Measurements from ENCODE around the gene FGD2. TPM values are rescaled to one million over a fixed set of nuclear protein-coding genes. Genes with fewer than 3 reads are reported as not detected.

The FGD2 gene
- total RNA-seq, 3 donors from 2014 or later: 6.9 to 18.3 (median 14.1) TPM

GRCh38 chr6:36958775-36959554 lies 46.5 kb upstream of the FGD2 start:
- ATAC-seq (no peak), DNase-seq (no peak)
- Histone ChIP-seq H3K36me3 (ENCODE audit: low read depth) (no peaks in the 10 kb centered on the region), H3K4me1 (ENCODE audit: low read depth) (no peaks in the 10 kb centered on the region), H3K9me3 (no peaks in the 10 kb centered on the region), H3K4me3 (no peak overlapping the region)
- TF ChIP-seq, protein P1, sequence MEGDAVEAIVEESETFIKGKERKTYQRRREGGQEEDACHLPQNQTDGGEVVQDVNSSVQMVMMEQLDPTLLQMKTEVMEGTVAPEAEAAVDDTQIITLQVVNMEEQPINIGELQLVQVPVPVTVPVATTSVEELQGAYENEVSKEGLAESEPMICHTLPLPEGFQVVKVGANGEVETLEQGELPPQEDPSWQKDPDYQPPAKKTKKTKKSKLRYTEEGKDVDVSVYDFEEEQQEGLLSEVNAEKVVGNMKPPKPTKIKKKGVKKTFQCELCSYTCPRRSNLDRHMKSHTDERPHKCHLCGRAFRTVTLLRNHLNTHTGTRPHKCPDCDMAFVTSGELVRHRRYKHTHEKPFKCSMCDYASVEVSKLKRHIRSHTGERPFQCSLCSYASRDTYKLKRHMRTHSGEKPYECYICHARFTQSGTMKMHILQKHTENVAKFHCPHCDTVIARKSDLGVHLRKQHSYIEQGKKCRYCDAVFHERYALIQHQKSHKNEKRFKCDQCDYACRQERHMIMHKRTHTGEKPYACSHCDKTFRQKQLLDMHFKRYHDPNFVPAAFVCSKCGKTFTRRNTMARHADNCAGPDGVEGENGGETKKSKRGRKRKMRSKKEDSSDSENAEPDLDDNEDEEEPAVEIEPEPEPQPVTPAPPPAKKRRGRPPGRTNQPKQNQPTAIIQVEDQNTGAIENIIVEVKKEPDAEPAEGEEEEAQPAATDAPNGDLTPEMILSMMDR (IDR thresholded peaks at IDR 0.05): no peak
- intact Hi-C loops (cut with DNase I, micrococcal nuclease): no loop called here

- no peaks in the 10 kb centered on the region for H3K9me3 ChIP-seq
- no peaks in the 10 kb centered on the region for H3K4me1 ChIP-seq (ENCODE audit: low read depth)
- no peak overlapping the region for H3K4me3 ChIP-seq
- DNase-seq: no peak
- TF ChIP-seq, protein P1 (IDR thresholded peaks at IDR 0.05): no peak
- H3K36me3 ChIP-seq (ENCODE audit: low read depth): no peaks in the 10 kb centered on the region
- intact Hi-C loops (cut with DNase I, micrococcal nuclease): no loop called here
- no peak for ATAC-seq
Observed at GRCh38 chr6:36959555-36960250, 45.8 kb upstream of the FGD2 start.

DNA sequence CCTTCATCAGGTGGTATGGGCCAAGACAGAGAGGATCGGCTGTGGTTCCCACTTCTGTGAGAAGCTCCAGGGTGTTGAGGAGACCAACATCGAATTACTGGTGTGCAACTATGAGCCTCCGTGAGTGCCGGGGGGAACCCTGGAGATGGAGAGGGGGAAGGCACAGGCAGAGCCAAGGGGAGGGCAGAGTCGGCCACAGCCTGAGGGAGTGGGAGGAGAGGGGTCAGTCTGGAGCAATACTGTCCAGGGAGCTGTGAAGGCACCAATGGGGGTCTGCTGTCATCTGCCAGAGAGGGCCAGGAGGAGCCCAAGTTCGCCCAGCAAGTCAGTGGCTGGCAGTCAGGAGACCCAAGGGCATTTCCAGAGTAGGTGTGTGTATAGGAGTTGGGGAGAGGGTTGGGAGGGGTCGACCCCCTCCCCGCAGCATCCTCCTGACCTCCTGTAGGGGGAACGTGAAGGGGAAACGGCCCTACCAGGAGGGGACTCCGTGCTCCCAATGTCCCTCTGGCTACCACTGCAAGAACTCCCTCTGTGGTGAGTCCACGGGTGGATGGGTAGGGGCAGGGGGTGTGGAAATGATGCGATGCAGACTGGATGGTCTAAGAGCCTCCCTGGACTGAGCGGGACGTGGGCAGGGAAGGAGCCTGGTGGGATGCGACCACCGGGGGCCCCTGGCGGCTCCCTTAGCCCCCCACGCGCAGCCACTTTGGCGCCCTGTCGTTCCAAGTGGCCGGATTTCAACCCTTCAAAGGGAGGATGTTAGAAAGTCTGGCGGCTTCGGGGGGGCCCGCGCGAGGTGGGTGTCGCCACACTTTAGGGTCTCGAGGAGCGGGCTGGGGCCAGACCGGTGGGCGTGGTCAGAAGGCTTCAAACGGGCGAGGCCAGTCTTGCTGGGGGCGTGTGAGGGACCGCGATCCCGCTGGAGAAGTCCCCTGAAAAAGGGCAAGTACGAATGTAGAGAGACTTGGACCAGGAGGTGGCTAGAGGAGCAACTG lies 43.7 kb upstream of the FGD2 start:
- Histone ChIP-seq H3K9me3 (no peaks in the 10 kb centered on the region), H3K4me1 (ENCODE audit: low read depth) (no peaks in the 10 kb centered on the region), H3K4me3 (no peak overlapping the region), H3K36me3 (ENCODE audit: low read depth) (no peaks in the 10 kb centered on the region)
- ATAC-seq (no peak), DNase-seq (no peak)
- intact Hi-C loops (cut with DNase I, micrococcal nuclease): no loop called here
- TF ChIP-seq, protein P1 (IDR thresholded peaks at IDR 0.05): no peak

- DNase-seq: peak; percentile 65 to 75 (median 73)
- TF ChIP-seq, protein P1 (IDR thresholded peaks at IDR 0.05): no peak
- no peaks in the 10 kb centered on the region for H3K4me1 ChIP-seq (ENCODE audit: low read depth)
- no peaks in the 10 kb centered on the region for H3K9me3 ChIP-seq
- H3K36me3 ChIP-seq (ENCODE audit: low read depth): no peaks in the 10 kb centered on the region
- H3K4me3 ChIP-seq: no peak overlapping the region
- ATAC-seq: peak; percentile 50
- intact Hi-C loops (cut with DNase I, micrococcal nuclease): no loop called here
Observed at GRCh38 chr6:36962874-36963273, 42.6 kb upstream of the FGD2 start.
